AG09319 (cell line): Measurements from ENCODE around the gene GREM1.

ENCODE experiments used
- DNase-seq: peaks from one replicate; pipeline ENCODE4 v3.0.0-alpha.2; 2010; ENCODE audit warnings: low read depth; ENCODE audit errors: extremely low read depth
- TF ChIP-seq, protein P1 (sequence below): IDR thresholded peaks from 2 replicates; pipeline ENCODE4 v1.5.1; 2011; ENCODE audit warnings: low read depth, mild to moderate bottlenecking, inconsistent platforms, low read length, moderate library complexity

GREM1 gene

DNA sequence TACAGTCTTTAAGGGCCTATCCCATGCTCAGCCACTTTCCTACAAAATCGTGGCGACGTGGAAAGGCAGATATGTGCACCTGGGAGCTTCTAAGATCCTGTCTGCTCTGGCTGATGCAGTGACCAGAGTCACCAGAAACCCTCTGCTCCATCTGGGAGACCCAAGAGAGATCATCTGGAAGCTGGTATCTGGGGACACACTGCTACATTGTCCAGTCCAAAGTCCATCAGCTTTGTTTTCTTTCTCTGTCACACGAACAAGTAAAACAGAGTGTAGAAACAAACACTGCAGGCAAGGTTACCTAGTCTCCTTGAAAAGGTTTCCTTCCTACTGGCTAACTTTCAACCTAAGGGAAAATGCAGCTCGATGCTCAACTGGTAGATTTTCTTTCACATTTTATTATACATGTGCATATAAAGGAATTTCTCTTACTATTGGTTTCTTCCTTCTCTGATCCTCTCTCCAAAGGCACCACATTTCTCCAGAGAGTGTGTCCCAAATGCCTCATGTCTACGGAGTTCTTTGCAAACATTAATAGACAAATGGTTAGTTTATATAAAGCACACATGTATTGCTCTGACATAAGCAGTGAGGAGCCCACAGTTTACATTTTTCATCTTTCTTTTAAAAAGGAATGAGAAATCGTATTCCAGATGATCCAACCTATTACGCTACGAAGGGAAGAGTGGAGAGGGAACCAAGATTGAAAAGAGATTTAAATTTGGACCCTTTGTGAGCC lies 8.3 kb upstream of the GREM1 start:
- DNase-seq: no peak
- TF ChIP-seq, protein P1, sequence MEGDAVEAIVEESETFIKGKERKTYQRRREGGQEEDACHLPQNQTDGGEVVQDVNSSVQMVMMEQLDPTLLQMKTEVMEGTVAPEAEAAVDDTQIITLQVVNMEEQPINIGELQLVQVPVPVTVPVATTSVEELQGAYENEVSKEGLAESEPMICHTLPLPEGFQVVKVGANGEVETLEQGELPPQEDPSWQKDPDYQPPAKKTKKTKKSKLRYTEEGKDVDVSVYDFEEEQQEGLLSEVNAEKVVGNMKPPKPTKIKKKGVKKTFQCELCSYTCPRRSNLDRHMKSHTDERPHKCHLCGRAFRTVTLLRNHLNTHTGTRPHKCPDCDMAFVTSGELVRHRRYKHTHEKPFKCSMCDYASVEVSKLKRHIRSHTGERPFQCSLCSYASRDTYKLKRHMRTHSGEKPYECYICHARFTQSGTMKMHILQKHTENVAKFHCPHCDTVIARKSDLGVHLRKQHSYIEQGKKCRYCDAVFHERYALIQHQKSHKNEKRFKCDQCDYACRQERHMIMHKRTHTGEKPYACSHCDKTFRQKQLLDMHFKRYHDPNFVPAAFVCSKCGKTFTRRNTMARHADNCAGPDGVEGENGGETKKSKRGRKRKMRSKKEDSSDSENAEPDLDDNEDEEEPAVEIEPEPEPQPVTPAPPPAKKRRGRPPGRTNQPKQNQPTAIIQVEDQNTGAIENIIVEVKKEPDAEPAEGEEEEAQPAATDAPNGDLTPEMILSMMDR: no peak

DNA sequence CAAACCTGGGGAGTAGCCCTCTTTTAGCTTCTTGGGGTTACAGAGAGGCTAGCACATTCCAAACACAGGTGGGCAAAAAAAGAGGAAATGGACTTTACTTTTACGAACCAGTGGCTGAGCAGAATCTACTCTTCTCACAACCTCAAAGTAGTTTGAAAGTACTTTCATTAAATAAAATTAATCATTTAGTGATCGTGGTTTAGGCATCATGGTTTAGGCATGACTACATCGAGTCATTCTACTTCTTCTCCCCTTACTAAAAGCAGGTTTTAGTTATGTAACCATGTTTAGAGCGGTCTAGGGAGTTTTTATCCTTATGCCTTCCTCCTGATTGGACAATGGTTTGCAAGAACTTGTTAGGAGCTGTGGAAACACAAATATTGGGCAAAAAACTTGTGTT lies 2.5 kb upstream of the GREM1 start:
- TF ChIP-seq, protein P1: no peak
- DNase-seq: no peak

DNA sequence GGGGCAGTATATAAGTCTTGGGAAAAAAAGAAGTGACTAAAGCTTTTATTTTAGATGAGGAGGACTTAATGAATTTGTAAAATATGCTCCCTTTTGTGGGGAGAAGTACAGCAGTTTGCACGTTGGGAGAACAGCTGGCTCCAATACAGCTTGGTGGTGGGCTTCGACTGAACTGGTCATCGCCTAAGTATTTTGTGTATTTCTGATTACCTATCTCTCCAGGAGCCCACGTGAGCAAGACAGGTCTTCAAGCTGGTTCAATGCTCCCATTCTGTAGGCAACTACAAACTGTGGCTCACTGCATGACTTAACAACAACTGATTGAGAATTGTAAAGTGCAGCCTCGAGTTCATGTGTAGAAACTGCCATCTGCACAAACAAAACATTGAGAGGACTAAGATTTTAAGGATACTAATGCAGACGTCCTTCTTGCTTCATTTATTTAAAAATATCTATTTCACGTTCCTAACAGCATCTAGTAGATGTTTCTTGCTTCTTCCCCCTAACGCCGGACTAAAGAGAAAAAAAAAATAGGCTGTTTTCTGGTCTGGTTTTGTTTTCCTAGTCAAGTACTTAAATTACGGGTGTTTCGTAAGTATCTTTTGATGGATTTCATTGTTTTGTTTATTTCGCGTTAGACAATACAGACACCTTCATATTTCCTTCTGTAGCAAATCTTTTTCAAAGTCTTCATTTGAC lies 1.4 kb upstream of the GREM1 start:
- no peak for DNase-seq
- TF ChIP-seq, protein P1: no peak

DNA sequence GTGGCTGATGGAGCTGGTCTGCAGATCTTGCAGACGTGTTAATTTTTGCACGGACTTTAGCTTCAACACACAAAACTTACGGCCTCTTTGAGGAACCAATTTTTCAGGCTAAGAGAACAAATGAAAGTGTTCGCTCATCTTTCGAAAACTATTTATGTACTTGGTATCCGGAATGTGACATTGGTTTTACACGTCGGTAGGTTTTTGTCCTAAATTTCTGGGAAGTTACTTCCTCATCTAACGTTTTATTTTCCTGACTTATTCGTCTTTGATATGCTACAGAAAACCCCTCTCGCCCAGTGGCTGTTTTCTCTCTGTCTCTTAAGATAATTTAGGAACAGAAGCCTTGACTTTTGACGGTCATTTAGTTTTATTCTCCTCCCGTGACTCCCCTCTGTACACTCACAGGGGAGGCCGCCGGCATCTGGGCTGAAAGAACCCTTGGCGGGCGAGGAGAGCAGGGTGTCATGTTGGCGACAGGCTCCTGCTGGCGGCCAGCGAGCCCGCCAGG lies 834 bp upstream of the GREM1 start:
- DNase-seq: no peak
- TF ChIP-seq, protein P1: no peak

DNA sequence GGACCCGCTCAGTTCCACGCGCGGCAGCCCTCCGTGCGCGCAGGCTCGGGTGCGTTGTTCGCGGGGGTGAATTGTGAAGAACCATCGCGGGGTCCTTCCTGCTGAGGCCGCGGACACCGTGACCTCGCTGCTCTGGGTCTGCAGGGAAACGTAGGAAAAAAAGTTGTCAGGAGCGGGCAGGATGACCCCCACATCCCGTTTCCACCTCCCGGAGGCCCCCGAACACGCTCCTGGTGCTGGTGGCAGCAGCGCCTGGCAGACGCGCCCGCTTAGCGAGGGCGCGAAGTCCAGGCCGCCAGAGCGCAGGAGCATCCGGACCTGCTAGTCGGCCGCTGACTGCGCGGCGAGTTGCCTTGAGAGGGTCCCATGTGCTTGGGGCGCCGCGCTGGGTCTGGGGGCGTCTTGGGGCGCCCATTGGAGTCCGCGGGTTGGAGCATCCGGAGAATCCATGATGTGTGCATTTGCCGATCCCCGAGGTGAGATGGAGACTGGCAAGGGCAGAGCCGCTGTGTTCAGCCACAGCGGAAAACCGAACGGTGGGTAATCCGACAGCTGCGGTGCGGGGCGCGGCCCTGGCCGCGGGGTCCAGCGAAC lies 520 bp downstream of the GREM1 start:
- DNase-seq: no peak
- TF ChIP-seq, protein P1: no peak

DNA sequence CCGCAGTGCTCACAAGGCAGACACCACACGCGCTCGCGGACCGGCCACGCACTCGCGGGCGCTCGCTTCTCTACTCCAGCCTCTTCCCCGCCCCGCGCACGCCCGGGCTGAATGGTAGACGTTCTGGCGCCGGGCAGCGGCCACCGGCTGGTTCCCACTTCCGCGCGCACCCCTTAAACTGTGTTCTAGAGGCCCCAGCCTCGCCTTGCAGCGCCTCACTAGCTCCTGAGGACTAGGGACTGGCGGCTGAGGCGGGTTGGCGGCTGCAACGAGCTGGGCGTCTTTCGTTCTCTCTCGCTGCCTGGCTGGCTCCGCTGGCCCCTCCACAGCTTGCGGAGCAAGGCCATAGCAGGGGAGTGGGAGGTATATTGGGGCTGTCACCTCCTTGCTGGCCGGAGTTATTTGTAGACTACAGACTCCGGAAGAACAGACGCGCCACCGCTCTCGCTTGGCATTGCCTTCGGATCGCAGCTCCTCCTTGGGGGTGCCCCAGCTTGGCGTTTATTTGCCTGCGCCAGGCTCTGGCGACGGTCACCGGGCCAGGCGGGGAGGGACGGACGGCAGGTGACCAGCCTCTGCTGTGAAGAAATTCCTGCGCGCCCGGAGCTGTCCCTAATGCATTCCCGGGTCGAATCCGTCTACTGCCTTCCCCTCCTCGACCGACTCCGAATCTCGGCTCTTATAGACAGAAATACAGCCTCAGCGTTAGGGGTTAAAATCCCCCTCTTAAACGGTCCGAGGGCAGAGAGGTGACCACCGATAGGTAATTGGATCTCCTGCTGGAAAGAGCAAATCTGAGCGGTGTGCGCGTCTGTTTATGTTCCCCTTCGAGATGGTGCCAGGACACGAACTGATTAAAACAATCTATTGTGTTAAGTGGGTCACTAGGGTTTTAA lies 1.3 kb downstream of the GREM1 start:
- DNase-seq: no peak
- TF ChIP-seq, protein P1: no peak
